Measurements from ENCODE around the gene DNAH14. TPM values are rescaled to one million over a fixed set of nuclear protein-coding genes. Genes with fewer than 3 reads are reported as not detected.
"Not testable (repeated sequence)": the region's sequence is repeated elsewhere in the genome, so short reads cannot be mapped to it uniquely, and the experiment has no call there.

DNAH14 gene
- total and polyA plus RNA-seq, 2 experiments from 2014 or later, result 55.3 to 80.2 TPM

DNA sequence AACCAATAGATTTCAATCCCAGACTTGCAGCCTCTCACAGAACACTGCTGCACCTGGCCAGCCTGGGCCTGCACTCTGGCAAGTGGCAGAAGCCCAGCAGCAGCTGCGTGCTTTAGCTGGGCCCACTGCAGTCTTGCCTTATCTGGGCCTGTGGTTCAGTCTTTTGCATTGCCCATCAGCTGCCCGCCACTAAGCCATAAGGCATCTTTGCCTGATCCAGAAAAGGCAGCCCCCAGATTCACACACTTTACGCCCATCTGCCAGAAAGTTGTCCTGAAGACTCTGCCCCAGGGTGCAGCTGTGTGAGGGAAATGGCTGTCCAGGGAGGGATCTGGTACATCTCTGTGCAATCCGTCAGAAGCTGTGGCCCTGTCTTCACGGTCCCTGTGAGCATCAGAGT, 217.0 kb downstream of the DNAH14 start:
- DNase-seq (ENCODE audit: low spot score), result peak; percentile 38
- 0 out of 2 replicates have a peak overlapping the region, but pooled peaks have one; percentile 11 for H3K27ac Mint-ChIP-seq

DNA sequence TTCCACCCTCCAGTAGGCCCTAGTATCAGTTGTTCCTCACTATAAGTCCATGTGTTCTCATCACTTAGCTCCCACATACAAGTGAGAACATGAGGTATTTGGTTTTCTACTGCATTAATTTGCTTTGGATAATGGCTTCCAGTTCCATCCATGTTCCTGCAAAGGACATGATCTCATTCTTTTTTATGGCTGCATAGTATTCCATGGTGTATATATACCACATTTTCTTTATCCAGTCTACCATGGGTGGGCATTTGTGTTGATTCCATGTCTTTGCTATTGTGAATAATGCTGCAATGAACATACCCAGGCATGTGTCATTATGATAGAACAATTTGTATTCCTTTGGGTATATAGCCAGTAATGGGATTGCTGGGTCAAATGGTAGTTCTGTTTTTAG, 218.3 kb downstream of the DNAH14 start:
- H3K27me3 Mint-ChIP-seq (ENCODE audit: insufficient read depth, low read depth, poor library complexity); H3K4me1 ChIP-seq (ENCODE audit: insufficient read depth); H4K20me1 ChIP-seq (replicated peaks; ENCODE audit: insufficient read depth); H3K4me2 ChIP-seq; H3K27ac Mint-ChIP-seq; H2AFZ ChIP-seq; H3K27ac ChIP-seq (ENCODE audit: low read depth); H3K36me3 ChIP-seq (ENCODE audit: insufficient read depth); H3K9me2 ChIP-seq (ENCODE audit: insufficient read depth); H3K36me3 Mint-ChIP-seq (ENCODE audit: low read depth); H3K4me3 ChIP-seq; H3F3A ChIP-seq (replicated peaks; ENCODE audit: low read depth); H3K9me3 Mint-ChIP-seq; H3K27me3 ChIP-seq (ENCODE audit: insufficient read depth); H3K79me2 ChIP-seq (replicated peaks; ENCODE audit: insufficient read depth); DNase-seq (ENCODE audit: low spot score); ATAC-seq; H3K4me3 Mint-ChIP-seq: not testable (repeated sequence)
- peaks cover 14% of the 10 kb centered on the region; the same call in 2 of the 3 replicates for H3K4me1 Mint-ChIP-seq

More for the DNA sequence above, 217.0 kb downstream of the DNAH14 start:
- Histone ChIP-seq H3K27ac (ENCODE audit: low read depth) (no peak overlapping the region), H3K4me3 (no peak overlapping the region), H3K4me1 (ENCODE audit: insufficient read depth) (no peaks in the 10 kb centered on the region), H3K9me2 (ENCODE audit: insufficient read depth) (no peaks in the 10 kb centered on the region), H3K27me3 (ENCODE audit: insufficient read depth) (no peaks in the 10 kb centered on the region), H2AFZ (no peak overlapping the region), H3K36me3 (ENCODE audit: insufficient read depth) (no peaks in the 10 kb centered on the region), H3F3A (replicated peaks; ENCODE audit: low read depth) (no peaks in the 10 kb centered on the region), H3K79me2 (replicated peaks; ENCODE audit: insufficient read depth) (no peaks in the 10 kb centered on the region), H4K20me1 (replicated peaks; ENCODE audit: insufficient read depth) (no peaks in the 10 kb centered on the region; the same call in 1 of the 2 replicates), H3K4me2 (no peak overlapping the region)
- no peaks in the 10 kb centered on the region for H3K27me3 Mint-ChIP-seq (ENCODE audit: insufficient read depth, low read depth, poor library complexity)
- no peak overlapping the region for H3K4me3 Mint-ChIP-seq
- no peaks in the 10 kb centered on the region for H3K36me3 Mint-ChIP-seq (ENCODE audit: low read depth)
- TF ChIP-seq, protein P1, sequence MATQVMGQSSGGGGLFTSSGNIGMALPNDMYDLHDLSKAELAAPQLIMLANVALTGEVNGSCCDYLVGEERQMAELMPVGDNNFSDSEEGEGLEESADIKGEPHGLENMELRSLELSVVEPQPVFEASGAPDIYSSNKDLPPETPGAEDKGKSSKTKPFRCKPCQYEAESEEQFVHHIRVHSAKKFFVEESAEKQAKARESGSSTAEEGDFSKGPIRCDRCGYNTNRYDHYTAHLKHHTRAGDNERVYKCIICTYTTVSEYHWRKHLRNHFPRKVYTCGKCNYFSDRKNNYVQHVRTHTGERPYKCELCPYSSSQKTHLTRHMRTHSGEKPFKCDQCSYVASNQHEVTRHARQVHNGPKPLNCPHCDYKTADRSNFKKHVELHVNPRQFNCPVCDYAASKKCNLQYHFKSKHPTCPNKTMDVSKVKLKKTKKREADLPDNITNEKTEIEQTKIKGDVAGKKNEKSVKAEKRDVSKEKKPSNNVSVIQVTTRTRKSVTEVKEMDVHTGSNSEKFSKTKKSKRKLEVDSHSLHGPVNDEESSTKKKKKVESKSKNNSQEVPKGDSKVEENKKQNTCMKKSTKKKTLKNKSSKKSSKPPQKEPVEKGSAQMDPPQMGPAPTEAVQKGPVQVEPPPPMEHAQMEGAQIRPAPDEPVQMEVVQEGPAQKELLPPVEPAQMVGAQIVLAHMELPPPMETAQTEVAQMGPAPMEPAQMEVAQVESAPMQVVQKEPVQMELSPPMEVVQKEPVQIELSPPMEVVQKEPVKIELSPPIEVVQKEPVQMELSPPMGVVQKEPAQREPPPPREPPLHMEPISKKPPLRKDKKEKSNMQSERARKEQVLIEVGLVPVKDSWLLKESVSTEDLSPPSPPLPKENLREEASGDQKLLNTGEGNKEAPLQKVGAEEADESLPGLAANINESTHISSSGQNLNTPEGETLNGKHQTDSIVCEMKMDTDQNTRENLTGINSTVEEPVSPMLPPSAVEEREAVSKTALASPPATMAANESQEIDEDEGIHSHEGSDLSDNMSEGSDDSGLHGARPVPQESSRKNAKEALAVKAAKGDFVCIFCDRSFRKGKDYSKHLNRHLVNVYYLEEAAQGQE (IDR thresholded peaks at IDR 0.05; ENCODE audit: unreplicated experiment), result no peak
- ATAC-seq, result peak; percentile 95
- H3K4me1 Mint-ChIP-seq, result peaks cover 11% of the 10 kb centered on the region; the same call in 2 of the 3 replicates
- H3K9me3 Mint-ChIP-seq, result no peaks in the 10 kb centered on the region

DNA sequence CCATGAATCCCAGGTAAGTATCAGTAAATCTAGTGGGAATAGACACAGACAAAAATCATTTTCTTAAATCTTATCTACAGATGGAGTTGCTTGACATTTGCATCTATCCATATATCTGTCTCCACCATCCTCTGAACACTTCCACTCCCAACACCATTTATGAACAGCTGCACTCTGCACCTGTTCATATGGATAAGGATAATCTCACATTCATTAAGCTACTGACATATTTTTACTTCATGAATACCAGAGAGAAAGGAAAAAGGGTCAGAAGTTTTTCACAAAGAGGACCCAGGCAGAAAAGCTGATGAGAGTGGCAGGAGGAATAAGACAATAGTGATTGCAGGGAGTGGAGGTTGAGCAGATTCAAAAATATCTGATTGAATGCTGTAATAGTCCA, 222.6 kb downstream of the DNAH14 start:
- Mint-ChIP-seq H3K4me3 (no peak overlapping the region), H3K27ac (no peak overlapping the region), H3K27me3 (ENCODE audit: insufficient read depth, low read depth, poor library complexity) (no peaks in the 10 kb centered on the region), H3K36me3 (ENCODE audit: low read depth) (no peaks in the 10 kb centered on the region), H3K9me3 (no peaks in the 10 kb centered on the region), H3K4me1 (peaks cover 7% of the 10 kb centered on the region; the same call in 2 of the 3 replicates)
- ATAC-seq (no peak), DNase-seq (ENCODE audit: low spot score) (no peak)
- no peak overlapping the region for H3K4me3 ChIP-seq
- H4K20me1 ChIP-seq (replicated peaks; ENCODE audit: insufficient read depth), result no peaks in the 10 kb centered on the region
- H3K27me3 ChIP-seq (ENCODE audit: insufficient read depth), result no peaks in the 10 kb centered on the region
- H3K36me3 ChIP-seq (ENCODE audit: insufficient read depth), result no peaks in the 10 kb centered on the region
- no peaks in the 10 kb centered on the region for H3K4me1 ChIP-seq (ENCODE audit: insufficient read depth)
- no peak overlapping the region for H2AFZ ChIP-seq
- no peaks in the 10 kb centered on the region for H3K79me2 ChIP-seq (replicated peaks; ENCODE audit: insufficient read depth)
- H3K27ac ChIP-seq (ENCODE audit: low read depth), result no peak overlapping the region
- no peaks in the 10 kb centered on the region for H3F3A ChIP-seq (replicated peaks; ENCODE audit: low read depth)
- no peak overlapping the region for H3K4me2 ChIP-seq
- H3K9me2 ChIP-seq (ENCODE audit: insufficient read depth), result no peaks in the 10 kb centered on the region
- TF ChIP-seq STAT1 (IDR thresholded peaks at IDR 0.05; ENCODE audit: unreplicated experiment), result no peak
- TF ChIP-seq, protein P2, sequence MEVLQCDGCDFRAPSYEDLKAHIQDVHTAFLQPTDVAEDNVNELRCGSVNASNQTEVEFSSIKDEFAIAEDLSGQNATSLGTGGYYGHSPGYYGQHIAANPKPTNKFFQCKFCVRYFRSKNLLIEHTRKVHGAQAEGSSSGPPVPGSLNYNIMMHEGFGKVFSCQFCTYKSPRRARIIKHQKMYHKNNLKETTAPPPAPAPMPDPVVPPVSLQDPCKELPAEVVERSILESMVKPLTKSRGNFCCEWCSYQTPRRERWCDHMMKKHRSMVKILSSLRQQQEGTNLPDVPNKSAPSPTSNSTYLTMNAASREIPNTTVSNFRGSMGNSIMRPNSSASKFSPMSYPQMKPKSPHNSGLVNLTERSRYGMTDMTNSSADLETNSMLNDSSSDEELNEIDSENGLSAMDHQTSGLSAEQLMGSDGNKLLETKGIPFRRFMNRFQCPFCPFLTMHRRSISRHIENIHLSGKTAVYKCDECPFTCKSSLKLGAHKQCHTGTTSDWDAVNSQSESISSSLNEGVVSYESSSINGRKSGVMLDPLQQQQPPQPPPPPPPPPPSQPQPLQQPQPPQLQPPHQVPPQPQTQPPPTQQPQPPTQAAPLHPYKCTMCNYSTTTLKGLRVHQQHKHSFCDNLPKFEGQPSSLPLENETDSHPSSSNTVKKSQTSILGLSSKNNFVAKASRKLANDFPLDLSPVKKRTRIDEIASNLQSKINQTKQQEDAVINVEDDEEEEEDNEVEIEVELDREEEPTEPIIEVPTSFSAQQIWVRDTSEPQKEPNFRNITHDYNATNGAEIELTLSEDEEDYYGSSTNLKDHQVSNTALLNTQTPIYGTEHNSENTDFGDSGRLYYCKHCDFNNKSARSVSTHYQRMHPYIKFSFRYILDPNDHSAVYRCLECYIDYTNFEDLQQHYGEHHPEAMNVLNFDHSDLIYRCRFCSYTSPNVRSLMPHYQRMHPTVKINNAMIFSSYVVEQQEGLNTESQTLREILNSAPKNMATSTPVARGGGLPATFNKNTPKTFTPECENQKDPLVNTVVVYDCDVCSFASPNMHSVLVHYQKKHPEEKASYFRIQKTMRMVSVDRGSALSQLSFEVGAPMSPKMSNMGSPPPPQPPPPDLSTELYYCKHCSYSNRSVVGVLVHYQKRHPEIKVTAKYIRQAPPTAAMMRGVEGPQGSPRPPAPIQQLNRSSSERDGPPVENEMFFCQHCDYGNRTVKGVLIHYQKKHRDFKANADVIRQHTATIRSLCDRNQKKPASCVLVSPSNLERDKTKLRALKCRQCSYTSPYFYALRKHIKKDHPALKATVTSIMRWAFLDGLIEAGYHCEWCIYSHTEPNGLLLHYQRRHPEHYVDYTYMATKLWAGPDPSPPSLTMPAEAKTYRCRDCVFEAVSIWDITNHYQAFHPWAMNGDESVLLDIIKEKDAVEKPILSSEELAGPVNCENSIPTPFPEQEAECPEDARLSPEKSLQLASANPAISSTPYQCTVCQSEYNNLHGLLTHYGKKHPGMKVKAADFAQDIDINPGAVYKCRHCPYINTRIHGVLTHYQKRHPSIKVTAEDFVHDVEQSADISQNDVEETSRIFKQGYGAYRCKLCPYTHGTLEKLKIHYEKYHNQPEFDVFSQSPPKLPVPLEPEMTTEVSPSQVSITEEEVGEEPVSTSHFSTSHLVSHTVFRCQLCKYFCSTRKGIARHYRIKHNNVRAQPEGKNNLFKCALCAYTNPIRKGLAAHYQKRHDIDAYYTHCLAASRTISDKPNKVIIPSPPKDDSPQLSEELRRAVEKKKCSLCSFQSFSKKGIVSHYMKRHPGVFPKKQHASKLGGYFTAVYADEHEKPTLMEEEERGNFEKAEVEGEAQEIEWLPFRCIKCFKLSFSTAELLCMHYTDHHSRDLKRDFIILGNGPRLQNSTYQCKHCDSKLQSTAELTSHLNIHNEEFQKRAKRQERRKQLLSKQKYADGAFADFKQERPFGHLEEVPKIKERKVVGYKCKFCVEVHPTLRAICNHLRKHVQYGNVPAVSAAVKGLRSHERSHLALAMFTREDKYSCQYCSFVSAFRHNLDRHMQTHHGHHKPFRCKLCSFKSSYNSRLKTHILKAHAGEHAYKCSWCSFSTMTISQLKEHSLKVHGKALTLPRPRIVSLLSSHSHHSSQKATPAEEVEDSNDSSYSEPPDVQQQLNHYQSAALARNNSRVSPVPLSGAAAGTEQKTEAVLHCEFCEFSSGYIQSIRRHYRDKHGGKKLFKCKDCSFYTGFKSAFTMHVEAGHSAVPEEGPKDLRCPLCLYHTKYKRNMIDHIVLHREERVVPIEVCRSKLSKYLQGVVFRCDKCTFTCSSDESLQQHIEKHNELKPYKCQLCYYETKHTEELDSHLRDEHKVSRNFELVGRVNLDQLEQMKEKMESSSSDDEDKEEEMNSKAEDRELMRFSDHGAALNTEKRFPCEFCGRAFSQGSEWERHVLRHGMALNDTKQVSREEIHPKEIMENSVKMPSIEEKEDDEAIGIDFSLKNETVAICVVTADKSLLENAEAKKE (CRISPR knock-in tag; IDR thresholded peaks at IDR 0.05), result no peak

Measured in GM23338 (cell line).